Measurements from ENCODE around the gene DNAJB14.

- TF ChIP-seq CTCF (conservative IDR thresholded peaks at IDR 0.05) (no peak; the same call in 1 of the 2 replicates), ZFX (IDR thresholded peaks at IDR 0.05) (no peak)
Measured at GRCh38 chr4:99945718-99946355, 581 bp downstream of the DNAJB14 start.
